IMR-90 (cell line): Measurements from ENCODE around the gene LRSAM1. TPM values are rescaled to one million over a fixed set of nuclear protein-coding genes. Genes with fewer than 3 reads are reported as not detected.

Experiments
- ATAC-seq: fragments of 200-7000 bp; cut with Tn5 transposase; 2 replicates; pipeline ENCODE4 v1.9.1; 2020; ENCODE audit warnings: low read depth, mild to moderate bottlenecking, moderate library complexity
- BruUV-seq: library from RNA; stranded (reverse); fragments of 400-500 nt; replicated peaks from 2 replicates; lab custom pipeline; 2021; lab: Mats Ljungman, UMichigan
- CTCF ChIA-PET: fragments of 300-600 bp; formaldehyde crosslinking; extraction: SDS; loops from one replicate; lab custom pipeline; 2021; ENCODE audit warnings: antibody characterized with exemption; lab: Yijun Ruan, JAX
- POLR2A ChIA-PET: fragments of 300-600 bp; sonication (Branson Sonifier 250); formaldehyde crosslinking; loops from one replicate; lab custom pipeline; 2022; ENCODE audit warnings: antibody characterized with exemption; ENCODE audit not compliant: unreplicated experiment; lab: Charles Lee
- DNase-seq: peaks from one replicate; pipeline ENCODE4 v3.0.0; 2013
- H2AFZ ChIP-seq: replicated peaks from 2 replicates; pipeline ENCODE3; 2013; ENCODE audit warnings: low read length, mild to moderate bottlenecking; ENCODE audit not compliant: poor library complexity
- H2AK5ac ChIP-seq: 2 replicates; pipeline ENCODE4 v1.6.1; 2013; ENCODE audit warnings: low read depth, low read length, inconsistent platforms
- H2AK9ac ChIP-seq: replicated peaks from 2 replicates; pipeline ENCODE3; 2013; ENCODE audit warnings: mild to moderate bottlenecking, low read depth, low read length, moderate library complexity; ENCODE audit not compliant: poor library complexity
- H2BK120ac ChIP-seq: 2 replicates; pipeline ENCODE4 v1.6.1; 2013; ENCODE audit warnings: low read depth, low read length, inconsistent platforms
- H2BK15ac ChIP-seq: 3 replicates; pipeline ENCODE4 v1.6.1; 2013; ENCODE audit warnings: low read depth, low read length, inconsistent platforms
- H2BK20ac ChIP-seq: 2 replicates; pipeline ENCODE4 v1.6.1; 2013; ENCODE audit warnings: low read depth, mild to moderate bottlenecking, inconsistent platforms, low read length, moderate library complexity
- H2BK5ac ChIP-seq: 2 replicates; pipeline ENCODE4 v1.6.1; 2013; ENCODE audit warnings: mild to moderate bottlenecking, low read depth, low read length, inconsistent platforms; ENCODE audit not compliant: poor library complexity, severe bottlenecking
- H3K14ac ChIP-seq: replicated peaks from 2 replicates; pipeline ENCODE4 v1.6.1; 2013; ENCODE audit warnings: low read depth, low read length, inconsistent platforms
- H3K18ac ChIP-seq: 2 replicates; pipeline ENCODE4 v1.6.1; 2013; ENCODE audit warnings: low read depth, low read length, control low read depth
- H3K23ac ChIP-seq: 2 replicates; pipeline ENCODE4 v1.6.1; 2013; ENCODE audit warnings: low read depth, low read length, inconsistent platforms
- H3K27ac ChIP-seq: 2 replicates; pipeline ENCODE4 v1.5.1; 2013; ENCODE audit warnings: mild to moderate bottlenecking, control low read depth, low read length; ENCODE audit not compliant: insufficient read depth
- H3K27me3 ChIP-seq: 2 replicates; pipeline ENCODE4 v1.6.1; 2013; ENCODE audit warnings: low read length; ENCODE audit not compliant: control insufficient read depth, insufficient read depth
- H3K36me3 ChIP-seq: 2 replicates; pipeline ENCODE4 v1.6.1; 2013; ENCODE audit warnings: low read length, mixed read lengths; ENCODE audit not compliant: control insufficient read depth, insufficient read depth
- H3K4ac ChIP-seq: 2 replicates; pipeline ENCODE4 v1.6.1; 2013; ENCODE audit warnings: low read depth, low read length, inconsistent platforms
- H3K4me1 ChIP-seq: 2 replicates; pipeline ENCODE4 v1.6.1; 2013; ENCODE audit warnings: low read length, mixed read lengths; ENCODE audit not compliant: control insufficient read depth, insufficient read depth
- H3K4me2 ChIP-seq: 2 replicates; pipeline ENCODE4 v1.6.1; 2013; ENCODE audit warnings: low read depth, mild to moderate bottlenecking, control low read depth, low read length, moderate library complexity
- H3K4me3 ChIP-seq: 2 replicates; pipeline ENCODE4 v1.5.1; 2013; ENCODE audit warnings: low read depth, mild to moderate bottlenecking, control low read depth, low read length, moderate library complexity; ENCODE audit not compliant: insufficient read depth
- H3K56ac ChIP-seq: 2 replicates; pipeline ENCODE4 v1.6.1; 2013; ENCODE audit warnings: low read length, inconsistent platforms; ENCODE audit not compliant: insufficient read depth; ENCODE audit errors: extremely low read depth
- H3K79me1 ChIP-seq, 2 experiments: 2 replicates each; pipeline ENCODE4 v1.6.1; 2013; ENCODE audit warnings: low read length in 2 of 2, inconsistent platforms in 1 of 2, low read depth in 1 of 2
- H3K9ac ChIP-seq: 2 replicates; pipeline ENCODE4 v1.6.1; 2013; ENCODE audit warnings: low read depth, low read length, control low read depth
- H3K9me1 ChIP-seq: 2 replicates; pipeline ENCODE4 v1.6.1; 2013; ENCODE audit warnings: low read length, inconsistent platforms; ENCODE audit not compliant: insufficient read depth
- H3K9me3 ChIP-seq: 2 replicates; pipeline ENCODE4 v1.6.1; 2013; ENCODE audit warnings: low read length; ENCODE audit not compliant: control insufficient read depth, insufficient read depth
- H4K20me1 ChIP-seq: 2 replicates; pipeline ENCODE4 v1.6.1; 2013; ENCODE audit warnings: low read length, inconsistent platforms; ENCODE audit not compliant: insufficient read depth
- H4K5ac ChIP-seq: 2 replicates; pipeline ENCODE4 v1.6.1; 2013; ENCODE audit warnings: mild to moderate bottlenecking, low read depth, low read length, control low read depth
- H4K8ac ChIP-seq, 2 experiments: 2 replicates each; pipeline ENCODE4 v1.6.1; 2013; ENCODE audit warnings: low read depth in 2 of 2, low read length in 2 of 2, control low read depth in 1 of 2, inconsistent platforms in 1 of 2
- H4K91ac ChIP-seq: 2 replicates; pipeline ENCODE4 v1.6.1; 2013; ENCODE audit warnings: low read depth, low read length, inconsistent platforms; ENCODE audit not compliant: insufficient read depth
- FOS ChIP-seq: fragments of 150-350 bp; IDR thresholded peaks from 2 replicates; pipeline ENCODE4 v1.6.1; 2016; ENCODE audit warnings: low read depth, low read length
- RCOR1 ChIP-seq: IDR thresholded peaks from 2 replicates; pipeline ENCODE4 v1.6.1; 2012; ENCODE audit warnings: mild to moderate bottlenecking, low read length, improper control_type of control experiment; ENCODE audit not compliant: insufficient replicate concordance
- SMC3 ChIP-seq: fragments of 150-350 bp; IDR thresholded peaks from 2 replicates; pipeline ENCODE4 v1.6.1; 2016; ENCODE audit warnings: low read depth, mild to moderate bottlenecking, antibody characterized with exemption, low read length, moderate library complexity
- WGBS, 2 experiments: methylation state at CpG; one replicate each; pipeline versions ENCODE4 v1.1.5 to v1.1.7; 2013; ENCODE audit warnings: missing lambda C conversion rate in 2 of 2; ENCODE audit not compliant: insufficient read length in 1 of 2; ENCODE audit errors: extremely low coverage in 2 of 2; 5-methylcytosine and 5-hydroxymethylcytosine counted together
- dilution Hi-C: fragments of 300-500 bp; cut with HindIII; formaldehyde crosslinking; loops from one replicate; pipeline ENCODE4 v1.14.3; 2018; ENCODE audit warnings: low sequenced_read_pairs; ENCODE audit not compliant: unreplicated experiment
- in situ Hi-C: fragments of 300-500 bp; cut with MboI; formaldehyde crosslinking; loops from 3 replicates; pipeline ENCODE4 v1.14.3; 2019; ENCODE audit warnings: low sequenced_read_pairs, inconsistent platforms, mixed read lengths
- intact Hi-C: fragments of 100-400 bp; cut with micrococcal nuclease; formaldehyde crosslinking; loops from 2 replicates; pipeline ENCODE4 v1.10.0; 2022
- polyA plus RNA-seq, 3 experiments: library from polyadenylated mRNA; depleted of rRNA; stranded (reverse); fragments of >200 nt; gene quantifications; 2 replicates each; pipeline ENCODE4 v1.2.3, GENCODE V29; 2012; ENCODE audit warnings: low replicate concordance in 1 of 3
- total RNA-seq: library from RNA; depleted of rRNA; stranded (reverse); fragments of >200 nt; gene quantifications from 2 replicates; pipeline ENCODE4 v1.2.3, GENCODE V29; 2012
- TF ChIP-seq, protein P1 (sequence below): conservative IDR thresholded peaks from 2 replicates; pipeline ENCODE4 v1.5.1; 2012; ENCODE audit warnings: mild to moderate bottlenecking, low read depth, low read length, improper control_type of control experiment

LRSAM1 gene
- total and polyA plus RNA-seq, 2 of the 4 experiments (the other 2 are of a cell fraction), result 3.0 to 9.3 TPM

DNA sequence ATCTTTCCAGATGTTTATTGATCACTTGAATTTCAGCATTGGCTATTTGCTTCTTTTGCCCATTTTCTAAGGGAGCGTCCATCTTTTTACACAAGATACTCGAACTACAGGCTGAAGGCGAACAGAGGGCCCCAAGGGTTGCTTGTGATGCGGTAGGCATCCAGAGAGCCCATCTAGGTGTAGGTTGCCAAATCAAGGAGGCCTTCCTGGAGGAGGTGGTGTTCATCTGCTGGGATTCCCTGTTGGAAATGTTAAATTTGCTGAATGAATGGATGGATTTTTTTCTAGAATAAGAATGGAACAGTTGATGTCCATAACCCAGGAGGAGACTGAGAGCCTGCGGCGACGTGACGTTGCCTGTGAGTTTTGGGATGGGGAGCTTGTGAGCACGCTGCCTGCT lies 31.4 kb downstream of the LRSAM1 start:
- Histone ChIP-seq H3K9me1 (no peaks in the 10 kb centered on the region), H4K8ac (no peak overlapping the region), H3K4me1 (no peaks in the 10 kb centered on the region), H3K4me3 (no peak overlapping the region), H3K36me3 (peaks cover 40% of the 10 kb centered on the region), H3K4ac (no peak overlapping the region), H3K9ac (no peak overlapping the region), H3K27me3 (no peaks in the 10 kb centered on the region), H2AK5ac (no peak overlapping the region), H4K91ac (no peak overlapping the region), H3K56ac (no peak overlapping the region), H3K4me2 (no peak overlapping the region), H3K14ac (no peak overlapping the region), H2BK15ac (no peak overlapping the region), H3K23ac (no peak overlapping the region), H4K20me1 (no peaks in the 10 kb centered on the region), H3K79me1 (0 out of 4 replicates have a peak, but pooled peaks cover 0 to 5% of the 10 kb centered on the region in 2 experiments), H3K27ac (no peak overlapping the region), H4K5ac (no peak overlapping the region), H2BK5ac (no peak overlapping the region), H2BK120ac (no peak overlapping the region), H2AK9ac (no peak overlapping the region), H3K9me3 (no peaks in the 10 kb centered on the region), H2BK20ac (no peak overlapping the region), H3K18ac (no peak overlapping the region), H2AFZ (no peak overlapping the region)
- TF ChIP-seq, protein P1, sequence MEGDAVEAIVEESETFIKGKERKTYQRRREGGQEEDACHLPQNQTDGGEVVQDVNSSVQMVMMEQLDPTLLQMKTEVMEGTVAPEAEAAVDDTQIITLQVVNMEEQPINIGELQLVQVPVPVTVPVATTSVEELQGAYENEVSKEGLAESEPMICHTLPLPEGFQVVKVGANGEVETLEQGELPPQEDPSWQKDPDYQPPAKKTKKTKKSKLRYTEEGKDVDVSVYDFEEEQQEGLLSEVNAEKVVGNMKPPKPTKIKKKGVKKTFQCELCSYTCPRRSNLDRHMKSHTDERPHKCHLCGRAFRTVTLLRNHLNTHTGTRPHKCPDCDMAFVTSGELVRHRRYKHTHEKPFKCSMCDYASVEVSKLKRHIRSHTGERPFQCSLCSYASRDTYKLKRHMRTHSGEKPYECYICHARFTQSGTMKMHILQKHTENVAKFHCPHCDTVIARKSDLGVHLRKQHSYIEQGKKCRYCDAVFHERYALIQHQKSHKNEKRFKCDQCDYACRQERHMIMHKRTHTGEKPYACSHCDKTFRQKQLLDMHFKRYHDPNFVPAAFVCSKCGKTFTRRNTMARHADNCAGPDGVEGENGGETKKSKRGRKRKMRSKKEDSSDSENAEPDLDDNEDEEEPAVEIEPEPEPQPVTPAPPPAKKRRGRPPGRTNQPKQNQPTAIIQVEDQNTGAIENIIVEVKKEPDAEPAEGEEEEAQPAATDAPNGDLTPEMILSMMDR, result no peak
- TF ChIP-seq RCOR1 (no peak), SMC3 (no peak), FOS (no peak)
- POLR2A ChIA-PET, result no interaction called here
- in situ Hi-C loops (no loop called here), dilution Hi-C loops (no loop called here), intact Hi-C loops (no loop called here)
- 97% methylated on average over 6 of the region's 9 CpGs; no CpG with 5 or more reads in 1 of the 2 experiments for WGBS, 2 experiments
- CTCF ChIA-PET, result interaction anchor here (0.6 kb wide), 1 partner anchor 86 kb away, joined by 3 read pairs; the partner anchor contains the start of gene SLC2A8
- DNase-seq, result no peak
- ATAC-seq, result no peak
- BruUV-seq, result no TSS peak
